K562 treated with DMSO at 1 percent for 4 hours (cell line): Measurements from ENCODE around the gene HSFX4. TPM values are rescaled to one million over a fixed set of nuclear protein-coding genes. Genes with fewer than 3 reads are reported as not detected.

Experiments
- total RNA-seq: library from RNA; unstranded; fragments of 300-600 nt; gene quantifications from 2 replicates; pipeline ENCODE4 v1.2.3, GENCODE V29; 2022; ENCODE audit not compliant: insufficient read depth

HSFX4 gene
- total RNA-seq = not detected in 2 replicates

GRCh38 chrX:149929400-149929799 is at the start of gene HSFX4:
Gene HSFX4 (plus strand): TSS chrX:149929573. CDS start chrX:149929645, 72 bp downstream.

GRCh38 chrX:149881081-149881711 is 48.2 kb upstream of the HSFX4 start, which contains the start of gene MAGEA8:
Gene MAGEA8 (plus strand): TSS chrX:149881183. CDS start chrX:149884273, 3,090 bp downstream.

GRCh38 chrX:149938427-149938880 is 9.1 kb downstream of the HSFX4 start, which contains the start of gene EOLA2:
Gene EOLA2 (minus strand): TSS chrX:149938491. CDS start chrX:149933874, 4,617 bp downstream.

Other genes starting within 250 kb of the HSFX4 start
- 0.35 TPM in 1 of 2 replicates, not detected in the other for gene MAGEA11, start 217.5 kb upstream of the HSFX4 start, total RNA-seq
- gene HSFX1, start 155.5 kb upstream of the HSFX4 start, total RNA-seq = 0.89 TPM in 1 of 2 replicates, not detected in the other
- gene MAGEA9, start 147.6 kb upstream of the HSFX4 start, total RNA-seq = not detected in 2 replicates
- gene MAGEA8, start 48.4 kb upstream of the HSFX4 start, total RNA-seq = 2.2 and 4.9 TPM in 2 replicates
- 29.1 and 34.1 TPM in 2 replicates for gene EOLA2, start 8.9 kb downstream of the HSFX4 start, total RNA-seq